Measurements from ENCODE around the gene PRDM15.

The PRDM15 gene

DNA sequence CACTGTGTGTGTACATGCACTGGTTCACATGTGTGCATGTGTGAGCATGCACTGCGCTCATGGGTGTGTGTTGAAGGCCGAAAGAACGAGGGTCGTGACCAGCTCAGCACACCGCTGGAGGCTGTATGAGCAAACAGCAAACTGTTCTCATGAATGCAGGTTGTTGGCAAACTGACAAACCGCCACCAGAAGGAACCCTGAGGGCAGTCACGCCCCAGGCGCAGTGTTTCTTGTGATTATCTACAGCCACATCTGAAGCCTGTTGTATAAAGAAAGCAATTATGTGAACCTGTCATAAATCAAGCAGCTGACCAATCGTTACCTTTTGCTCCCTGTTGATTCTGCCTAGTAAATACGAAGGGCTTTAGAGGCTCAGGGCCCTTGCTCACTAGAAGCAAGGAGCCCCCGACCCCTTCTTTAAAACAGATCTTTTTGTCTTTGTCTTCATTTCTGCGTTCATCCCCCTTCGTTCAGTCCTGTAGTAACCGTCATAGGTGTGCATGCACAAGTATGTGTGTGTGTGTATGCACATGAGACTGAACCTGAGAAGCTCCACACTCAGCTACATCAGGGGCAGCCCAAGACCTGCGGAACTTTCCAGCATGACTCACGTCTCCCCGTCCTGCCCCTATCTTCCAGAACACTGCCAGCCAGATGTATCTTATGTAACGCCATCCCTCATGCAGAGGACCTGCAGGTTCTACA is 95.5 kb downstream of the PRDM15 start:
- Histone ChIP-seq H3K27me3 (peaks cover 0 to 35% of the 10 kb centered on the region in 2 donors), H3K4me1 (peaks cover 0 to 4% (median 0%) of the 10 kb centered on the region in 4 donors), H3K9me3 (no peaks in the 10 kb centered on the region), H3K4me3 (no peak overlapping the region), H3K27ac (no peak overlapping the region), H3K36me3 (no peaks in the 10 kb centered on the region)
- intact Hi-C loops (cut with DNase I; ENCODE audit: low total_unique reads): no loop called here
- TF ChIP-seq, protein P1, sequence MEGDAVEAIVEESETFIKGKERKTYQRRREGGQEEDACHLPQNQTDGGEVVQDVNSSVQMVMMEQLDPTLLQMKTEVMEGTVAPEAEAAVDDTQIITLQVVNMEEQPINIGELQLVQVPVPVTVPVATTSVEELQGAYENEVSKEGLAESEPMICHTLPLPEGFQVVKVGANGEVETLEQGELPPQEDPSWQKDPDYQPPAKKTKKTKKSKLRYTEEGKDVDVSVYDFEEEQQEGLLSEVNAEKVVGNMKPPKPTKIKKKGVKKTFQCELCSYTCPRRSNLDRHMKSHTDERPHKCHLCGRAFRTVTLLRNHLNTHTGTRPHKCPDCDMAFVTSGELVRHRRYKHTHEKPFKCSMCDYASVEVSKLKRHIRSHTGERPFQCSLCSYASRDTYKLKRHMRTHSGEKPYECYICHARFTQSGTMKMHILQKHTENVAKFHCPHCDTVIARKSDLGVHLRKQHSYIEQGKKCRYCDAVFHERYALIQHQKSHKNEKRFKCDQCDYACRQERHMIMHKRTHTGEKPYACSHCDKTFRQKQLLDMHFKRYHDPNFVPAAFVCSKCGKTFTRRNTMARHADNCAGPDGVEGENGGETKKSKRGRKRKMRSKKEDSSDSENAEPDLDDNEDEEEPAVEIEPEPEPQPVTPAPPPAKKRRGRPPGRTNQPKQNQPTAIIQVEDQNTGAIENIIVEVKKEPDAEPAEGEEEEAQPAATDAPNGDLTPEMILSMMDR (IDR thresholded peaks at IDR 0.05): no peak
- no peak for DNase-seq

DNA sequence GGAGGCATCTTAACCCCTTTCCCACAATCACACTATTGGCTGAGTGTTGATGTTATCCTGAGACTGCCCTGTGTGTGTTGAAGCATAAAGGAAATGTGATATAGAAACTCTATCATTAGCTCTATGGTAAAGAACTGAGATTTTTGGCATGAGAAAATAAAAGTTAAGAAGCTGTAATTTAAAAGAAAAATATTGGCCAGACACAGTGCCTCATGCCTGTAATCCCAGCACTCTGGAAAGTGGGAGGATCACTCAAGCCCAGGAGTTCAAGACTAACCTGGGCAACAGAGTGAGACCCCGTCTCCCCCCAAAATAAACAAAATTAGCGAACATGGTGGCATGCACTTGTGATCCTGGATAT is 98.1 kb downstream of the PRDM15 start:
- no peaks in the 10 kb centered on the region for H3K9me3 ChIP-seq
- H3K4me1 ChIP-seq: peaks cover 0 to 19% (median 6%) of the 10 kb centered on the region in 4 donors
- intact Hi-C loops (cut with DNase I; ENCODE audit: low total_unique reads): no loop called here
- TF ChIP-seq, protein P1 (IDR thresholded peaks at IDR 0.05): no peak
- H3K4me3 ChIP-seq: no peak overlapping the region
- DNase-seq: no peak
- peaks cover 0 to 35% of the 10 kb centered on the region in 2 donors for H3K27me3 ChIP-seq
- H3K36me3 ChIP-seq: no peaks in the 10 kb centered on the region
- no peak overlapping the region for H3K27ac ChIP-seq

DNA sequence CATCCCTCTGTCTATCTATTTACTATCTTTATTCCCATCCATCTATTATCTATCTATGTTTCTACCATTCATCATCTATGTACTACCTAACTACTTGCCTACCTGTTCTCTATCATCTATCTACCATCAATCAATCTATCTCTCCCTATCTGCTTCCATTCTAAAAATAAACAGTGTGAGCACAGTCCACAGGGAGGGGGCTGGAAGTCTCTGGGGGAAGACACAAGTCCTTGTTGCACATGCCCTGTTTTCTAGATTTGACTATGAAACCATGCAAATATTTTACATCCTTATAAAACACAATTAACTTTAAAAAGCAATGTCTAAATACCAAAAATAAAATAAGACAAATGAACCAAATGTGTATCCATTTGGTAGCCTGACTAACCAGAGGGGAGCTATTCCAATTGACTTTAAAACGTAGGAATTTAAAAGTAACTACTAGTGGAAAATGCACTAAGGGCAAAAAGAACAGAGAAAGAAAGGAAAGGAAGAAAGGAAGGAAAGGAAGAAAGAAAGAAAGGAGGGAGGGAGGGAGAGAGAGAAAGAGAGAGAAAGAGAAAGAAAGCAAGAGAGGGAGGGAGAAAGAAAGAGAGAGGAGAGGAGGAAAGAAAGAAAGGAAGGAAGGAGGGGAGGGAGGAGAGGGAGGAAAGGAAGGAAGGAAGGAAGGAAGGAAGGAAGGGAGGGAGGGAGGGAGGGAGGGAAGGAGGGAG is 98.7 kb downstream of the PRDM15 start:
- Histone ChIP-seq H3K4me3 (no peak overlapping the region), H3K27me3 (peaks cover 0 to 35% of the 10 kb centered on the region in 2 donors)
- intact Hi-C loops (cut with DNase I; ENCODE audit: low total_unique reads): no loop called here

DNA sequence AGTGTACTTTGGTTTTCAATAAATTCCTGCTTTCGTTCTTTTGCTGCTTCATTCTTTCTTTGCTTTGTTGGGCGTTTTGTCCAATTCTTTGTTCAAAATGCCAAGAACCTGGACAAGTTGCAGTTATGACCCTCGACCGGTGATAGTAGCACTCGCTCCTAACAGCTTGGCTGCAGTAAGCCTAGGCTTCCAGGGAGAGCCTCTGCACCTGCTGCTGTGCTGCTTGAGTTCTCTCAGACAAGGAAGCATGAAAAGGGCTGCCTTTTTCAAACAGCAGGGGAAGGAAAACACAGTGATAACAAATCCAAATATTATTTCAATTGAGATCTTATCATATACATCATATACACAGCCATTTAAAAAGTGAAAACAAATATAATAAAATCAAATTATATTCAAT is 99.5 kb downstream of the PRDM15 start:
- no peaks in the 10 kb centered on the region for H3K9me3 ChIP-seq
- H3K27me3 ChIP-seq: peaks cover 0 to 29% of the 10 kb centered on the region in 2 donors
- no peaks in the 10 kb centered on the region for H3K36me3 ChIP-seq
- intact Hi-C loops (cut with DNase I; ENCODE audit: low total_unique reads): loop anchor here (5.0 to 10.0 kb wide), 3 partner anchors 38 to 1725 kb away; no protein-coding TSS in a partner anchor
- no peak for DNase-seq
- H3K27ac ChIP-seq: no peak overlapping the region
- peaks cover 0 to 19% (median 6%) of the 10 kb centered on the region in 4 donors for H3K4me1 ChIP-seq
- no peak overlapping the region for H3K4me3 ChIP-seq
- TF ChIP-seq, protein P1 (IDR thresholded peaks at IDR 0.05): no peak

More for the DNA sequence above, 98.7 kb downstream of the PRDM15 start:
- H3K4me1 ChIP-seq: peaks cover 0 to 19% (median 6%) of the 10 kb centered on the region in 4 donors
- TF ChIP-seq, protein P1 (IDR thresholded peaks at IDR 0.05): no peak
- no peaks in the 10 kb centered on the region for H3K36me3 ChIP-seq
- no peaks in the 10 kb centered on the region for H3K9me3 ChIP-seq
- no peak for DNase-seq
- no peak overlapping the region for H3K27ac ChIP-seq

DNA sequence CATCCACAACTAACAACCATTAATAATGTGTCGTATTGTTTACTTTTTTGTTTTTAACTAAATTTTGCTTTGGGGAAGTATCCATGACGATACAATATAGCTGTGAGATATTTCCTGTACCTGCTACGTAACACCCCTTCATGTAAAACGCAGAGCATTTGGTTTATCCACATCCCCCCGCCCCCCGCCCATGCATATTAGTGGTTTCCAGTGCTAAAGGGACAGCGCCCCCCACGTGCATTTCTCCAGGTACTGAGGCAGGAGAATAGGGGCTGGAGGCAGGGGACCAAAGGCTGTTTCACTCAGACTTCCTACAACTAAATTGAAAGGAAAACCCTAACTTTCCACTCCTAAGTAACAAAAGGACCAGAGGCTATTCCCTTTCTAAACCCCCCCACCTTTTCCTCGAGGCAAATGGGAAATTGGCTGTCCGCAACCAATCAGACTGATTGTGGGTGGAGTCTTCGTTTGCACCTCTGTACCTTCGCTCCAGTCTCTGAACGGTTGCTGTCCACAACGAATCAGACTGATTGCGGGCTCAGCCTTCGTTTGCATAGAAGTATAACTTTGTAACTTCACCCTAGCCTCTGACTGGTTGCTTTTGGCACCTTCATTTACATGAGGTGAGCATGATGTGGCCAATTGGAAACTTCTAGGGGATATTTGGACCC is 100.1 kb downstream of the PRDM15 start:
- Histone ChIP-seq H3K27ac (no peak overlapping the region), H3K4me1 (peaks cover 0 to 19% (median 6%) of the 10 kb centered on the region in 4 donors), H3K36me3 (no peaks in the 10 kb centered on the region), H3K27me3 (peaks cover 0 to 23% of the 10 kb centered on the region in 2 donors), H3K4me3 (no peak overlapping the region), H3K9me3 (no peaks in the 10 kb centered on the region)
- TF ChIP-seq, protein P1 (IDR thresholded peaks at IDR 0.05): no peak
- intact Hi-C loops (cut with DNase I; ENCODE audit: low total_unique reads): loop anchor here (1.0 to 10.0 kb wide), 4 partner anchors 38 to 1724 kb away; no protein-coding TSS in a partner anchor
- no peak for DNase-seq

Measured in tibial artery (tissue), 4 donors.